Measurements from ENCODE around the gene RPA4. TPM values are rescaled to one million over a fixed set of nuclear protein-coding genes. Genes with fewer than 3 reads are reported as not detected.
"Not testable (repeated sequence)": the region's sequence is repeated elsewhere in the genome, so short reads cannot be mapped to it uniquely, and the experiment has no call there.

The RPA4 gene
- total RNA-seq: under 1 TPM; 0.16 to 0.38 TPM
- long read RNA-seq: 0 reads

- ATAC-seq (no peak), DNase-seq (no peak)
- intact Hi-C loops (cut with DNase I): no loop called here
These were observed at the start of gene RPA4 for GRCh38 chrX:96883608-96884007. Gene RPA4, plus strand, starts transcription at chrX:96883908. Its CDS starts 403 bp downstream, at chrX:96884311.

GRCh38 chrX:96834137-96834536, 49.6 kb upstream of the RPA4 start:
- ATAC-seq (no peak), DNase-seq (no peak)
- intact Hi-C loops (cut with DNase I): no loop called here

- DNase-seq: no peak
- no peak for ATAC-seq
- intact Hi-C loops (cut with DNase I): no loop called here
These were observed 47.9 kb upstream of the RPA4 start for GRCh38 chrX:96835660-96836289.

- no peak for DNase-seq
- intact Hi-C loops (cut with DNase I): no loop called here
- ATAC-seq: no peak
These were observed 45.9 kb upstream of the RPA4 start for GRCh38 chrX:96837808-96838207.

GRCh38 chrX:96838537-96838936, 45.2 kb upstream of the RPA4 start:
- ATAC-seq (no peak), DNase-seq (no peak)
- intact Hi-C loops (cut with DNase I): no loop called here

- DNase-seq: no peak
- intact Hi-C loops (cut with DNase I): no loop called here
- ATAC-seq: peak in 1 of 2 donors; percentile 38
These were observed 42.4 kb upstream of the RPA4 start for GRCh38 chrX:96841325-96841724.

GRCh38 chrX:96841866-96842265, 41.8 kb upstream of the RPA4 start:
- ATAC-seq; intact Hi-C loops (cut with DNase I); DNase-seq: not testable (repeated sequence)

GRCh38 chrX:96843566-96843965, 40.1 kb upstream of the RPA4 start:
- no peak for DNase-seq
- intact Hi-C loops (cut with DNase I): no loop called here
- ATAC-seq: no peak

- no peak for ATAC-seq
- no peak for DNase-seq
- intact Hi-C loops (cut with DNase I): no loop called here
These were observed 36.9 kb upstream of the RPA4 start for GRCh38 chrX:96846841-96847240.

- intact Hi-C loops (cut with DNase I); DNase-seq; ATAC-seq: not testable (repeated sequence)
These were observed 24.3 kb upstream of the RPA4 start for GRCh38 chrX:96859422-96859821.

GRCh38 chrX:96861218-96861617, 22.5 kb upstream of the RPA4 start:
- DNase-seq (no peak), ATAC-seq (no peak)
- intact Hi-C loops (cut with DNase I): no loop called here

- intact Hi-C loops (cut with DNase I): no loop called here
- DNase-seq (no peak), ATAC-seq (no peak)
These were observed 22.0 kb upstream of the RPA4 start for GRCh38 chrX:96861661-96862060.

- no peak for DNase-seq
- ATAC-seq: no peak
- intact Hi-C loops (cut with DNase I): no loop called here
These were observed 319 bp downstream of the RPA4 start for GRCh38 chrX:96884027-96884426.

GRCh38 chrX:96889726-96890125, 6.0 kb downstream of the RPA4 start:
- ATAC-seq (no peak), DNase-seq (no peak)
- intact Hi-C loops (cut with DNase I): no loop called here

- intact Hi-C loops (cut with DNase I): no loop called here
- ATAC-seq (no peak), DNase-seq (no peak)
These were observed 23.0 kb downstream of the RPA4 start for GRCh38 chrX:96906741-96907140.

- ATAC-seq (no peak), DNase-seq (no peak)
- intact Hi-C loops (cut with DNase I): no loop called here
These were observed 24.0 kb downstream of the RPA4 start for GRCh38 chrX:96907516-96908272.

- intact Hi-C loops (cut with DNase I): no loop called here
- ATAC-seq (no peak), DNase-seq (no peak)
These were observed 25.6 kb downstream of the RPA4 start for GRCh38 chrX:96909291-96909690.

- DNase-seq (no peak), ATAC-seq (no peak)
- intact Hi-C loops (cut with DNase I): no loop called here
These were observed 35.2 kb downstream of the RPA4 start for GRCh38 chrX:96918864-96919263.

GRCh38 chrX:96919672-96920071, 36.0 kb downstream of the RPA4 start:
- ATAC-seq (no peak), DNase-seq (no peak)
- intact Hi-C loops (cut with DNase I): no loop called here

GRCh38 chrX:96924581-96924980, 40.9 kb downstream of the RPA4 start:
- ATAC-seq (no peak), DNase-seq (no peak)
- intact Hi-C loops (cut with DNase I): no loop called here

GRCh38 chrX:96929036-96929435, 45.3 kb downstream of the RPA4 start:
- intact Hi-C loops (cut with DNase I): no loop called here
- ATAC-seq: no peak

More at GRCh38 chrX:96929036-96929435, 45.3 kb downstream of the RPA4 start:
- no peak for DNase-seq

All from left cardiac atrium (tissue), 4 donors.